ENCODE results near the gene MED10.

GRCh38 chr5:6350277-6351090, 27.9 kb downstream of the MED10 start:
- TF ChIP-seq EZH2 (IDR thresholded peaks at IDR 0.05) = no peak
- TF ChIP-seq POLR2AphosphoS5 (IDR thresholded peaks at IDR 0.05; ENCODE audit: borderline replicate concordance, low read depth, low read length) = no peak
- no peak for TF ChIP-seq FOXP2 (optimal IDR thresholded peaks at IDR 0.05; ENCODE audit: control extremely low read depth, extremely low read length, insufficient read depth)

All from SK-N-MC (cell line).